GM19395 (cell line): ENCODE data around the gene ZCCHC4.
A peak's percentile ranks its signal among the peaks of the same experiment; 100 is the strongest.
"Not testable (repeated sequence)": the region's sequence is repeated elsewhere in the genome, so short reads cannot be mapped to it uniquely, and the experiment has no call there.

Experiments used
- ATAC-seq: cut with Tn5 transposase; IDR thresholded peaks from one replicate; pipeline ENCODE4 v1.9.1; 2021; ENCODE audit warnings: mild to moderate bottlenecking, moderate library complexity; ENCODE audit not compliant: unreplicated experiment

The ZCCHC4 gene

DNA sequence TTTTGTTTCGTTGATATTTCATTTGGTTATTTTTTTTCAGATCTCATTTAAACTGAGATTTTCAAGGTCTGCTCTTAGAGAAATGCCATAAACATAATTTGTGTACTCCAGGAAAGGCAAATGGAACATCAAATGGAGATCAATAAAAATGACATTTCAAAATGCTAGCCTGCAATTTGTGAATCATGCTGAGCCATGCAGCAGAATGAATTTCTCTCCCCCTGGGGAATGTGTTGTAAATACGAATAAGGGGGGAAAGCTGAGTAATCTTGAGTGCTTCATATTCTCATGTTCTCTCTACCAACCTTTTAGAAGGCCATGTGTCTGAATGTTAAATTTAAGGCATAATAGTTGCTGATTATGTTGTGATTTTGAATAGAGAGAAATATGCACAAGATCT, 7.8 kb downstream of the ZCCHC4 start:
- no peak for ATAC-seq

DNA sequence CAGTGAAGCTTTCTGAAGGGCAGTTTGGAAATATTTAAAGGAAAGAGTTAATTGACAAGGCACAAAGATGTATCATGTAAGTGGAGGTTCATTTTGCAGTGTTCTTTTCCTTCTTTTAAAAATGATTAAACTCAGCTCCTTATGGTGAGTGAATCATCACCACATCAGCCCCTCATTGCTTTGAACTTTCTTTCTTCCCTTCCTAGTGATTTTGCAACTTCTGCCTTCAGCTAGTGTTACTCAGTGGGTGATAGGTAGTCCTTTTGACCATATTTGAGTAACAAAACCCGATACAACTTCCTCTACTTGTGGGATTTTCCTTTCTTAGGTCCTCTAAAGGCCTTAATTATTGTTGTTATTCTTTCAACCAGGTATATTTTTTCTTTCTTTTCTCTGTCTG, 8.2 kb downstream of the ZCCHC4 start:
- no peak for ATAC-seq

DNA sequence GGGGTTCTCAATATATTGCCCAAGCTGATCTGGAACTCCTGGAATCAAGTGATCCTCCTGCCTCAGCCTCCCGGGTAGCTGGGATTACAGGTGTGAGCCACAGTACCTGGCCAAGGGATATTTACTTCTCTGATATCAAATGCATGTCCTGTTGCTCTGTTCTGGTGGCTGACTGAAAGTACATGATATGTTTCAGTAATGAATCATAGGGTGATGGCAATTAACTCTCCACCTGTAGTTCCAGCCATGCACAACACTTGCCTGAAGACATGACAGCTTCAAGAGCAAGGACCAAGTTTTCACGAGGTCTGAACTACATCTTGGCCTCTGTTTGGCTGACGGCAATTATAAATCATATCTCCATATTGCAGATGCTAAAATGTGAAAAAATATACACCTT, 9.1 kb downstream of the ZCCHC4 start:
- peak; percentile 60 for ATAC-seq

DNA sequence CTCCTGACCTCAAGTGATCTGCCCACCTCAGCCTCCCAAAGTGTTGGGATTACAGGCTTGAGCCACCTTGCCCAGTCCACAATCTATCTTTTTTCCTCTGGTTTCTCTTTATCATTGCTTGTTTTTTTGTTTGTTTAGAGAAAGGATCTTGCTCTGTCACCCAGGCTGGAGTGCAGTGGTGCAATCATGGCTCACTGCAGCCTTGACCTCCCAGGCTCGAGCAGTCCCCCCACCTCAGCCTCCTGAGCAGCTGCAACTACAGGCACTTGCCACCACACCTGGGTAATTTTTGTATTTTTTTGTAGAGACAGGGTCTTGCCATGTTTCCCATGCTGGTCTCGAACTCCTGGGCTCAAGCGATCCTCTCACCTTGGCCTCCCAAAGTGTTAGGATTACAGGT, 15.9 kb downstream of the ZCCHC4 start:
- not testable (repeated sequence) for ATAC-seq

DNA sequence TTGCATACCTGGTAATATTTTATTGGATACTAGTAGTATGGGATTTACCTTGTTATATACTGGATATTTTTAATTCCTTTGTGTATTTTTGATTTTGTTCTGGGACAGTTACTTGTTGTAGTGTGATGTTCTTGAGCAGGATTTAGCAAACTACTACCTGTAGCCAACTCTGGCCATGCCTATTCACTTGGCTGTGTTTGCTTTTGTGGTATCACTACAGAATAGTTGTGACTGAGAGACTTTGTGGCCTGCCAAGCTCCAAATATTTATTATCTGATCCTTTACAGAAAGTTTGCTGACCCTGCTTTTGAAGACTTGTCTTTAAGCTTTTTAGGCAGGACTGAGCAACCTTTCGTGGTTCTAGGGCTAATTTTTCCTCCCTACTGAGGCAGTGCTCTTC, 17.8 kb downstream of the ZCCHC4 start:
- ATAC-seq = no peak

DNA sequence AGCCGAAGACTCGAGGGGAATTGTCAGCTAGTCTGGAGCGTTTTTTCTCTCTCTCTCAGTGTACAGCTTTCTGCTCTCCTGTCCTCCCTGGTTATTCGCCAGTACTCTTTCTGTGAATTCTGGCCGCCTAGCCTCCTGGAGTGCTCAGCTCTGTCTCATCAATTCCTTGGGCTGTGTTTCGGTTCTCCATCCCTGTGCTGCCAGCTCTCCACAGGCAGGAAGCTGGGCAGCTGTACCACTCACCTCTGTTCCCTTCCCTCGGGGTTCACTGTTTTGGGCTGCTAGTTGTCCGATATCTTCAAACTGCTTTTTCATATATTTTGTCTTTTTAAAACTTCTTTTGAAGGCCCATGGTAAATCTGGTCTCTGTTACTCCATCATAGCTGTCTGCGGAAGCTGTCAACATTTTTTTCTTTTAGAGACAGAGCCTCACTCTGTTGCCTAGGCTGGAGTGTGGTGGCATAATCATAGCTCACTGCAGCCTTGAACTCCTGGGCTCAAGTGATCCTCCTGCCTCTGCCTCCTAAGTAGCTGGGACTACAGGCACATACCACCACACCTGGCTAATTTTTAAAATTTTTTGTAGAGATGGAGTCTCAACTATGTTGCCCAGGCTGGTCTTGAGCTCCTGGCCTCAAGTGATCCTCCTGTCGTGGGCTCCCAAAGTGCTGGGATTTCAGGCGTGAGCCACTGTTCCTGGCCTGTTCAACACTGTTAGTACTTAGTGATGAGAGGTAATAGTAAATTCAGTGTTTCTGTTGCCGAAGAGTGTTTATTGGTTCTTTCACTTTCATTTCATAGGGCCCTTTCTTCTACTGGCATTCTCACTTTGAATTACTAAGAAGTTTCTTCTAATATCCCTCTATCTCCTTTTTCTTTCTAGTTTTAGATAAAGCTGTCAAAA, 18.6 kb downstream of the ZCCHC4 start:
- peak; percentile 91 for ATAC-seq

DNA sequence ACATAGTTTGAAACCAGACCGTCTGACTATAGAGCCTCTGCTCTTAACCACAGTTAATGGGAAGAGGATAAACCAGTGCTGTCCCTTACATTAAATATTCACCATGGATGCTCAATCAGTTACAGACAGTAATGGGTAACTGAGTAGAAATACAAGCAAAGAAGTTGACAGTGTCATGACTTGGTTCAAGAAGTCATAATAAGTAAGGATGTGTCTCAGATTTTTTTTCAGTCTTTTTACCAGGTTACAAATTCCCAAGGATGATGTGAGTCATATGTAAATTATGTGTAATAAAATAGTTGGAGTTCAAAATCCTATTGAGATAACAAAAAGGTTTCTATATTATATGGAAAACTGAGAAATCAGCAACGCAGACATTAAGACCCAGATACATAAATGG, 31.1 kb downstream of the ZCCHC4 start:
- ATAC-seq = no peak

DNA sequence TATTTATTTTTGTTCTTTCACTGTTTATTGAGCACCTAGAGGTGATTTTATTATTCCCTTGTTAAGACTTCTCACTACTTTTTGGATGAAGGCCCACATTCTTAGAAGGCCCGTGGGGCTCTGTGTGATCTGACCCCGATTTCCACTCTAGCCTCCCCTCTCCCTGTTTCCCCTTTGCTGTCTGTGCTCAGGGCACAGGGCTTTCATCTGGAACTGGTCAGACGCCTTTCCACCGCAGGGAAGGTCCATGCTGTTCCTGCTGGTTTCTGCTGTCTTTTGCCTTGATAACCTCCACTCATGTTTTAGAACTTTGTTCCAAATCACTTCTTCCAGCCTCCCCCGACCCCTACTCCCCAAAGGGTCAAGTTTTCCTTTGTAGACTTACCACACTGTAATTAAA, 33.2 kb downstream of the ZCCHC4 start:
- ATAC-seq = no peak

DNA sequence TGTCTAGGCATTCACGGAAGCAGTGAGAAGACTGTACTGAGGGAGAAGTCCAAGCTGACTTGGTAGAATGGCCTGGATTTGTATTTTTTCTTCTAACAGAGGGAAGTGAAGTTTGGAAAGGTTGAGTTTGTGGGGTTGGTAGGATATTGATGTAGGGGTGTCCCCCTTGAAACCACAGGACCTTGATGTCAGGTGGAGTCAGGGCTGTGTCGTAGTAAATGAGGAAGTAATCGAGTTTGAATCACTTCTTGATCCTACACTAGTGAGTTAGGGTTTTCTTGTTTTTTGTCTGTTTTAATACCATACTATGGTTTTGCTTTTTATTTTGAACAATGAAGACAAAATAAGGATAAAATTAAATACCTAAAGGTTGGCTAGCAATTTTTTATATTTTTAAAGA, 34.3 kb downstream of the ZCCHC4 start:
- ATAC-seq = peak; percentile 87

DNA sequence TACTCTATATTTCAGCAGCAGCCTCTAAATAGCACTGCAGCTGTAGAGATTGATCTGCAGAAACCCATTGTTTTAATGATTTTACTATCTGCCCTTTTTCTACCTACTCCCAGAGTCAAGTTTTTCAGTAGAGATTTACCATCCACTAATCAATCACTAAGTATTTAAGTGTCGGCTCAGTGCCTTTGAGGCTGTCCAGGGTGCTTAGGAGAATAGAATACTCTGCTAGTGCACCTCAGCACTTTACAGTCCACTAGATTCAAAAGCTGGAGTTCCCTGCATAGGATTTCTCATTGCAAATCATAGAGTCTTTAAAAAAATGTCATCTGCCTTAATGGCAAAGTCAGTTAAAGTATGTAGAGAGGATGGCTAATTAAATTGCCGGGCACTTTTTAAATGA, 34.9 kb downstream of the ZCCHC4 start:
- no peak for ATAC-seq

DNA sequence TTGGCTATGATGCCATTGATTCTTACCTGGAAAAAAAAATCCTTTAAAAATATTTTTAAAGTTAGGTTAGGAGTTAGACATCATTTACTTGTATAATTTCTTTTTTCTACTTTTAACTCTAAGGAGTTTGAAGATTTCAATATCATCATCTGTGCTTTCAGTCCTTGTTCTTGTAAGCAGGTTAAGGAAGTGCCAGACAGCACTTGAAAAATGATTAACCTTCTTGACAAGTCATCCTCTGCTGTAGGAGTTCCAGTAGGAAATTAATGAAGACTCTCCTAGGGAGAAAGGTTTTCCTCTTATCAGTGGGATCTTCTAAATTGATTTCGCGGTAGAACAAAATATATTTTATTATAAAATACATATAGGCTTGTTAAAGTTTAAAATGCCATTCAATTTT, 35.4 kb downstream of the ZCCHC4 start:
- no peak for ATAC-seq

DNA sequence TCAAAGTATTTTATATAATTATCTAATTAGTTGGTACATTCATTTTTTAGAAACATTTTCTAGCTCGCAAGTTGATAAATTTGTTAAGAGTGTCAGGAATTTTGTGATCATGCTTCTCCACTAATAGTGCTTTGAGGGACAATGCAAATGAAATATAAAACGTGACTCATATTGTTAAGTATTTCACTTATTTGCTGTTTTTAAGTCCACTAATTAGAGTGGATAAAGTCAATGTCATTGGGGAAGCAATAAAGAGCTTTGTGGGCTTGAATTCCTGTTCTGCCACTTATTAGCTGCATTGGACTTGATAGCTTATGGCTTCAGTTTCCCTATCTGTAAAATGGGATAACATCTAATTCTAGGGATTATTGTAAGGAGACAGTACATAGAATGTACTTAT, 38.0 kb downstream of the ZCCHC4 start:
- ATAC-seq = no peak

DNA sequence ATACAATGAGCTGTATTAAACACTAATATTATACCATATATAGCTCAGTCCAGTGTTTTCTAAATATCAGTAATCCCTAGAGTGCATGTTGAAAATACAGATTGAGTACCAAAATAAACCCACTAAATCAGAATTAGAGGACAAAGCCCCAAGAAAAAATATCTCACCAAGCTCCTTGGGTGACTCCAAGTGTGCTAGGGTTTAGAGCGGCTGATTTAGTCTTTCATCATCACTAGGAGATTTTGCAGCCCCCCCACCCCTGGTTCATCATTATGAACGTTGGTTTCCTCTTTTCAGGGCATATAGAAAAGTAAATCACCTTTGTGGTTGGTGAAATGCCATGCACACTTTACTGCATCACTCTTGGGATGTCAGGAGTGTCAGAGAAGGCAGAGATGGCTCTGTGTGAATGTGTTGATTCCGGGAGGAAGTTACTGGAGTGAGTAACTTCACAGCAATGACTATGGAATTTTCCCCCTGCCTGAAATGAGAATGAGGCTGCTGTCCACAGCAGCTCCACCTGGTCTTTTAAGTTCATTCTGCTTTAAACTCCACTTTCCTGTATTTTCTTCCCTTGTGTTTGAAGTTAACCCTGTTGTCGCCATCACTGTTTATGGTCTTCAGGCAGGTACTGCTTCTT, 39.3 kb downstream of the ZCCHC4 start:
- no peak for ATAC-seq

DNA sequence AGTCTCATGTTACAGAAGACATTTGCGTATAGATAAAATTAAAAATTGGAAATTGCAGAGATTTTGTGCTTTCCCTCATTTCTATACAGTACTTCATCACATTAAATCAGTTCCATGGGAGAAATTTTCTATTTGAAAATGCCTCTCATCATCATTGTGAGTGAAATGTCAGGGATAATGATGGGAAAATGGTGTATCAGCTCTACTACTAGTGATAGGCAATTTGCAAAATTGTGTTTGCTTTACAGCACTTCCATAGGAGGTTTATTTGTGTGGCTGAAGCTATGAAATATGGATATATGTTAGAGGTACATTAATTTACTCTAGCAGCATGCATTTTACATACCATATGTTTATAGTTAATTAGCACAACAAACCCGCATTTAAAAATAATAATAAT, 43.5 kb downstream of the ZCCHC4 start:
- ATAC-seq = no peak

DNA sequence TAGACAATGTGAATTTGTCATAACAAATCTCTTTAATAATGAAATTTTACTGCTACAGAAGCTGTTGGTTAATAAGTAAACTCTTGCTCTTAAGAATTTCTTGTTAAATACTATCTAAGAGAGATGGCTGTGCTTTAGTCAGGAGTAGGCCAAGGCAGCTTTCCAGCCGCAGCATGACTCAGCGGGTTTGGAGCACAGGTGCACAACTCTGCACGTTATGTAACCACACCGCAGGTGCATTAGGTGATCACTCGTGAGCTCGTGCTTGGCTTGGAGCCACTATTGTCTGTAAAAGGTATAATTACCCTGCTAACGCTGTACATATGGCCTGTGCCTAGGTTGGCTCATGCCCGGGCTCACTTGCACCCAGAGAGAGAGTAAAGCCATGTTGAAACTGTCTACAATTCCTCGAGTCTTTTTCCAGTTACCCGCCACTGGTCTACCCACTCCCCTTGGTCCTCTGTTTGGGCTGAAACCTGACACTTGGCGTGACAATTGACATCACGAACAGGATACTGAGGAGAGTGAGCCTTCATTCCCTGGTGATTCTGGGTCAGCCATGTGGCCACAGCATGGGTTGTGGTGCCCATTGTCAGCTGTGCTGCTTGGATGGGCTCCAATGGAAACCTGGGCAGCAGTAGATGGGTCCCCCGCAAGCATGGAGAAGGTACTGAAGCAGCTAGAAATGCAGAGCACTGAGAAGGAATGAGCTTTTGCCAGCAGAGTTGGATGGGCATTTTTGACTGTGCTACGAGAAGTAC, 46.1 kb downstream of the ZCCHC4 start:
- ATAC-seq = no peak

DNA sequence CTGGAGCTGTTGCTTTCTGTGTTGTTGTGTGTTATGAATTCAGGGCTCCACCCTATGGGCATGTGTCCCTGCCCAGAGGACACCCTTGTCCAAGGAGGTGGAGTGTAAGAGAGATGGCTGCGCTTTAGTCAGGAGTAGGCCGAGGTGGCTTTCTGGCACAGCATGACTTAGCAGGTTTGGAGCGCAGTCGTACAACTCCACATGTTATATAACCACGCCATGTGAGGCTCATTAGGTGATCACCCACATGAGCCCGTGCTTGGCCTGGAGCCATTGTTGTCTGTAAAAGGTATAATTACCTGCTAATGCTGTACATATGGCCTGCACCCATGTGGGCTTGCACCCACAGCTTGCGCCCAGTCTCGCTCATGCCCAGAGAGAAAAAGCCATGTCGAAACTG, 48.7 kb downstream of the ZCCHC4 start:
- ATAC-seq = no peak

DNA sequence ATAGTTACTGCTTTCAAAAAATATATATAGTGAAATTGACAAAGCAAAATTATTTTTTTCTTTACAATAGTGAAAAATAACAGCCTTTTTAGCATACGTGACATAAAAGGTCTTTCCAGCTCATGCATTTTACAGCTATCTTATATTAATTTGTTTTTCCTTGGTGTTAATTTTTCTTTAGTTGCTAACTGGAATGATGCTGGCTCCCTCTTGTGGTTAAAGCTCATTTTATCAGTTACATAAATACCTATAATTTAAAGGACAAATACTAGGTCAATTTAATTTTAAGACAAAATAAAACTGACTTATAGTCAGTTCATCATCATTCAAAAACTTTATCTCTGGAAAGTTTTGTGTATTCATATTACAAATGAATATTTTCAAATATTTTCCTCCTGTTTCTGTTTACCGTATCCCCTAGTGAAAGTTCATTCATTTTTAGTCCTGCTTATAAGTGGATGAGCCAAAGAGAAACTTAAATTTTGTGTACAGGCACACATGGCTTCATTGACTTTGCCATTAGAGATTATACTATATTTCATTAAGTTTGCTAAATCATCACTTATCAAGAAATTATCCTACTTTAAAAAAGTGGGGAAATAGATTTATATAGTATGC, 54.5 kb downstream of the ZCCHC4 start:
- peak; percentile 56 for ATAC-seq

DNA sequence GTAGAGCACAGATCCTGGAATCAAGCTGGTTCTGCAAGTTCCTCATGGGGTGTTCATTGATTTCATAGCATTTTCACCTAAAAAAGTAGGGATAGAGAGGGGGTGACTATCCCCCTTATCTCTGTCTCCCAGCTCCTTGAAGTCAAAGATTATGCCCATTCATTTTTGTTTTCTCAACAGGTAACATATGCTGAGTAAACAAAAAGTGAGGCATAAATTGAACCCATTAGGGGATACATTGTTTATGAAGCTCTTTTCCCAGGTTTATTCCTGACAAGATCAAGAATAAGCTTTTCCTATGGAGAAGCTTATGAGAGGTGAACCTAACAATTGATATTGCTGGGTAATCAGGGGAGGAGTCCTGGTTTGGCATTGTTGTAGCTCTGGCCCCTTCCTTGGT, 55.3 kb downstream of the ZCCHC4 start:
- no peak for ATAC-seq

DNA sequence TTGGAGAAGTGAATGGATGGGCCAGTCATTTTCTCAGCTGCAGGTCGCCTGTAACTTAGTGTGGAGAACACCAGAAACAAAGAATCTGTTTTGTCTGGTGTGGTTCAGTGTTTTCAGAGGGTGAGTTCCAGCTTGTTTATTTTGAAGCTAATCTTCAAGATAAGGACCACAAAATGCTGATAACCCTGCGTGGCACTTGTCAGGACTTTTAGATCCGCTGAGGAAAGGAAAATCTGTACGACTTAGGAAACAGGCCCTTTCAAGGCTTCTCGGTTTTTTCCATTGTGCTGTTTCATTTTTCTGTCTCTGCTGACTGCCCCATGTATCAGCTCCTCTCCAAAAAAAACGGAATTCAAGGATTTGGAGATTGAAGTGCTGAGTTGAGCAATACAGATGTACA, 55.7 kb downstream of the ZCCHC4 start:
- no peak for ATAC-seq

DNA sequence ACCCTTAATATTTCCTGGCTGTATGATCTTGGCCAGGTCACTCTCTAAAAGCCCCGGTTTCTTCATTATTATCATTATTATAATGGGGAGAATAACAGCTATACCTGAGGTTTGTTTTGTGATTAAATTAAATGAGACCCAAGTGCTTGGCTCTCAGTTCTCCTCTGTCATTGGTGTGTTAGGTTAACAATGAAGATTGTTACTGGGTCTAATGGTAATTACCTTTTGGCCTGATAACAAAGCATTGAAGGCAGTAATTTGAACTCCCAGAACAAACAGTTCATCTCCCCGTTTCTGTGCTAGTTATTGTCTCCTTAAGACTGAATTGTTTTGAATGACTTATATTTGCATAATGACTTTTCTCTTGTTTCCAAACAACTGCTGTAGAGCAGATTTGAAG, 57.7 kb downstream of the ZCCHC4 start:
- ATAC-seq = no peak

DNA sequence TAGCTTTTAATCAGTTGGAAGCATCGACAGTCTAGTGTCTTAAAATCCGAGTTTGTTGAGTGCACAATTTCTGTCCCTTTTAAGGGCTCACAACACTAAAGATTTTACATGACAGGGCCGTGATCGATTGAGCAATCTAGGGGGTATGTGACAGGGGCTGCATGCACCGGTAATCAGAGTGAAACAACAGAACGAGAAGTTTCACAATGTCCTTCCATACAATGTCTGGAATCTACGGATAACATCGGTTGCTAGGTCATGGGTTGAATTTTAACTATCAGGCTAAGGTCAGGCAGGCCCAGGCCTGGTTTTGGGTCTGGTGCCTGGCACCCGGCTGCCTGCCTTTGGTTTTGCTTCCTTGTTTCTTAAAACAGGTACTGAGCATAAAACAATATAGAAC, 60.0 kb downstream of the ZCCHC4 start:
- ATAC-seq = not testable (repeated sequence)
